Large intestine (tissue), 3 donors: ENCODE results near the gene PET100. TPM values are rescaled to one million over a fixed set of nuclear protein-coding genes. Genes with fewer than 3 reads are reported as not detected.
"Not testable (repeated sequence)": the region's sequence is repeated elsewhere in the genome, so short reads cannot be mapped to it uniquely, and the experiment has no call there.

Source experiments
- DNase-seq, 2 donors: peaks; one replicate each; pipeline versions ENCODE4 v3.0.0 to v3.0.0-alpha.2; 2013
- H3K27ac ChIP-seq: one replicate; pipeline ENCODE4 v1.5.1; 2013; ENCODE audit warnings: low read length
- H3K27me3 ChIP-seq: 2 replicates; pipeline ENCODE4 v1.6.1; 2013; ENCODE audit warnings: low read length; ENCODE audit not compliant: control insufficient read depth, insufficient read depth
- H3K36me3 ChIP-seq: 2 replicates; pipeline ENCODE4 v1.6.1; 2013; ENCODE audit warnings: low read length; ENCODE audit not compliant: control insufficient read depth, insufficient read depth
- H3K4me1 ChIP-seq: one replicate; pipeline ENCODE4 v1.6.1; 2013; ENCODE audit warnings: low read length; ENCODE audit not compliant: control insufficient read depth, insufficient read depth
- H3K4me3 ChIP-seq: one replicate; pipeline ENCODE4 v1.5.1; 2013; ENCODE audit warnings: low read length
- H3K9me3 ChIP-seq: one replicate; pipeline ENCODE4 v1.6.1; 2013; ENCODE audit warnings: mild to moderate bottlenecking, low read depth, low read length, moderate library complexity; ENCODE audit not compliant: control insufficient read depth
- WGBS: methylation state at CpG from one replicate; pipeline ENCODE4 v1.1.5; 2013; ENCODE audit warnings: low lambda C conversion rate; ENCODE audit not compliant: insufficient coverage; 5-methylcytosine and 5-hydroxymethylcytosine counted together
- polyA plus RNA-seq: library from polyadenylated mRNA; unstranded; fragments of 120-200 nt; gene quantifications from one replicate; pipeline ENCODE4 v1.2.1, GENCODE V29; 2013

The PET100 gene
- polyA plus RNA-seq, 1 donor: 47.5 TPM

DNA sequence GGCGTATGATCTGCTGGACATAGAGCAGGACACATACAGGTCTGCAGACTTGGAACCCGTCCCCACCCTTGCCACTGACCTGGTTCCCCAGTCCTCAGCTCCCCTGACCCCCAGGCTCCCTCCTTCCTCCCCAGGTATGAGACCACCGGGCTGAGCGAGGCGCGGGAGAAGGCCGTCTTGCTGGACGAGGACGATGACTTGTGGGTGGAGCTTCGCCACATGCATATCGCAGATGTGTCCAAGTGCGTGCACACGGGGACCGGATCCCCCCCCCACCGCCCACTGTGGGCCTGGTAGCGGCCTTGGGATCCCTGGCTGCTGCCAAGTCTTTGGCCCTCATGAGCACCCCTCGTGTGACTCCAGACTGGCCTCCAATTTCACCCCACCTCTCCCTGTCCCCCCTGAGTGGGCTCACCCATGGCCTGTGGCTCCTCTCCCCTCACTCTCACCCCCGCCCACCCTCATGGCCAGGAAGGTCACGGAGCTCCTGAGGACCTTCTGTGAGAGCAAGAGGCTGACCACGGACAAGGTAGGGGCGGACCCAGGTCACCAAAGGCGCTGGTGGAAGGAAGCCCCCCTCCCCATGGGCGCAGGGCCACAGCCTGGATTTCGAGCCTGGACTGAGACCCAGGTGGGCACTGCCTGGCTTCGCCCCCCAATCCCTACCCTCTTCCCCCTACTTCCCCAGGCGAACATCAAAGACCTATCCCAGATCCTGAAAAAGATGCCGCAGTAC, 12.9 kb downstream of the PET100 start:
- H3K4me1 ChIP-seq: peaks cover 6% of the 10 kb centered on the region
- no peaks in the 10 kb centered on the region for H3K9me3 ChIP-seq
- peaks cover 32% of the 10 kb centered on the region for H3K36me3 ChIP-seq
- no peaks in the 10 kb centered on the region for H3K27me3 ChIP-seq
- DNase-seq: no peak
- no peak overlapping the region for H3K27ac ChIP-seq
- no CpG with 5 or more reads among the region's 27 CpGs for WGBS
- no peak overlapping the region for H3K4me3 ChIP-seq

DNA sequence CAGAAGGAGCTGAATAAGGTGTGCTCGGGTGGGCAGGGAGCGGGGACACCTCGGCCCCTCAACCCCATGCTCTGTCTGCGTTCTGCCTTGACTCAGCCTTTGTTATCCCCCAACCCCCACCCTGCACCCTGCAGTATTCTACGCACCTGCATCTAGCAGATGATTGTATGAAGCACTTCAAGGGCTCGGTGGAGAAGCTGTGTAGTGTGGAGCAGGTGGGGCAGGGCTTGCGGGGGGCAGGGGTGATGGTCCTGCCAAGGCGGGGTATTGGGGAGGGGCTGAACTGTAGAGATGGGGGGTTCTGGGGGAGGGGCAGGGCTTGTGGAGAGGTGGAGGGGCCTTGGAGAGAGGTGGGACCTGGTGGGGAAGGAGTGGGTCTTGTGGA, 13.4 kb downstream of the PET100 start:
- no peak overlapping the region for H3K27ac ChIP-seq
- WGBS: no CpG with 5 or more reads among the region's 8 CpGs
- H3K4me3 ChIP-seq: no peak overlapping the region
- H3K9me3 ChIP-seq: no peaks in the 10 kb centered on the region
- no peak for DNase-seq
- peaks cover 3% of the 10 kb centered on the region for H3K4me1 ChIP-seq
- H3K27me3 ChIP-seq: no peaks in the 10 kb centered on the region
- H3K36me3 ChIP-seq: peaks cover 32% of the 10 kb centered on the region

DNA sequence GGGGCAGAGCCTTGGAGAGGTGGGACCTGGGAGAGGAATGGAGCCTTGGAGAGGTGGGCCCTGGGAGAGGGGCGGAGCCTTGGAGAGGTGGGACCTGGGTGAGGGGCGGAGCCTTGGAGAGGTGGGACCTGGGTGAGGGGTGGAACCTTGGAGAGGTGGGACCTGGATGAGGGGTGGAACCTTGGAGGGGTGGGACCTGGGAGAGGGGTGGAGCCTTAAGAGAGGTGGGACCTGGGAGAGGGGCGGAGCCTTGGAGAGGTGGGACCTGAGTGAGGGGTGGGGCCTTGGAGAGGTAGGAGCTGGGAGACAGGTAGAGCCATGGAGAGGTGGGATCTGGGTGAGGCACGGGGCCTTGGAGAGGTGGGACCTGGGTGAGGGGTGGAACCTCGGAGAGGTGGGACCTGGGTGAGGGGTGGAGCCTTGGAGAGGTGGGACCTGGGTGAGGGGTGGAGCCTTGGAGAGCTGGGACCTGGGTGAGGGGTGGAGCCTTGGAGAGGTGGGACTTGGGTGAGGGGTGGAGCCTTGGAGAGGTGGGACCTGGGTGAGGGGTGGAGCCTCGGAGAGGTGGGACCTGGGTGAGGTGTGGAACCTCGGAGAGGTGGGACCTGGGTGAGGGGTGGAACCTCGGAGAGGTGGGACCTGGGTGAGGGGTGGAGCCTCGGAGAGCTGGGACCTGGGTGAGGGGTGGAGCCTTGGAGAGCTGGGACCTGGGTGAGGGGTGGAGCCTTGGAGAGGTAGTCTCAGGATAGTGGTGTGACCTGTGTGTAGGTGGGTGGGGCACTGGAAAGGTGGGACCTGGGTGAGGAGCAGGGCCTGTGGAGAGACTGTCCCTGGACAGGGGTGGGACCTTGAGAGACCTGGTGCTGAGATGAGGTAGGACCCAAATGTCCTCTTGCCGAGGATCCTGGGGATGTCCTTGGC, 14.3 kb downstream of the PET100 start:
- peak in 1 of 2 donors; percentile 35 for DNase-seq
- not testable (repeated sequence) for H3K27me3 ChIP-seq, H3K4me1 ChIP-seq, H3K4me3 ChIP-seq, H3K27ac ChIP-seq, H3K9me3 ChIP-seq
- peaks cover 28% of the 10 kb centered on the region for H3K36me3 ChIP-seq
- no CpG with 5 or more reads among the region's 10 CpGs for WGBS

DNA sequence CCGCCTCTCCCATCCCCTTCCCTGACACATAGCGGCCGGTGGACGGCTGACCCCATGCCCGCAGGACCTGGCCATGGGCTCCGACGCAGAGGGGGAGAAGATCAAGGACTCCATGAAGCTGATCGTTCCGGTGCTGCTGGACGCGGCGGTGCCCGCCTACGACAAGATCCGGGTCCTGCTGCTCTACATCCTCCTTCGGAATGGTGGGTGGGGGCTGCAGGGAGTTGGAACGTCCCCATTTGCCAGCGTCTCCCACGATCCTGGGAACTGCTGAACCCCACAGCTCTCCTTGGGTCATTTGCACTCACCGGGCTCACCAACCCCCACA, 14.9 kb downstream of the PET100 start:
- no peak for DNase-seq
- Histone ChIP-seq H3K36me3 (peaks cover 25% of the 10 kb centered on the region), H3K9me3 (no peaks in the 10 kb centered on the region), H3K4me1 (no peaks in the 10 kb centered on the region), H3K27me3 (no peaks in the 10 kb centered on the region), H3K4me3 (no peak overlapping the region), H3K27ac (no peak overlapping the region)
- WGBS: no CpG with 5 or more reads among the region's 20 CpGs

DNA sequence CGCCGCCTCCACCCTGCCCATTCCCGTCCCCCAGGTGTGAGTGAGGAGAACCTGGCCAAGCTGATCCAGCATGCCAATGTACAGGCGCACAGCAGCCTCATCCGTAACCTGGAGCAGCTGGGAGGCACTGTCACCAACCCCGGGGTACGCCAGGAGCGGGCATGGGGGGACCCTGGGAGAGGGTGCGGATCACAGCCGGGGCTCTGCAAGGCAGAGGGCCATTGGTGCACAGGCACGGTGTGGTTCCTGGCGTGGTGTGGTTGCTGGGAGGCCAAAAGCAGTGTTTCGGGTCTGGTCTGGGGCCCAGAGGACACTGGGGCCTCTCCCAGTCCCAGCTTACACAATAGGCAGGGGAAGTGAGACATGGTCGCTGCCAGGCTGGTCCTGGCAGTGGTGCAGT, 15.6 kb downstream of the PET100 start:
- no peaks in the 10 kb centered on the region for H3K9me3 ChIP-seq
- H3K4me1 ChIP-seq: no peaks in the 10 kb centered on the region
- H3K36me3 ChIP-seq: peaks cover 23% of the 10 kb centered on the region
- no peak for DNase-seq
- WGBS: no CpG with 5 or more reads among the region's 14 CpGs
- H3K27me3 ChIP-seq: no peaks in the 10 kb centered on the region
- H3K27ac ChIP-seq: no peak overlapping the region
- H3K4me3 ChIP-seq: no peak overlapping the region

DNA sequence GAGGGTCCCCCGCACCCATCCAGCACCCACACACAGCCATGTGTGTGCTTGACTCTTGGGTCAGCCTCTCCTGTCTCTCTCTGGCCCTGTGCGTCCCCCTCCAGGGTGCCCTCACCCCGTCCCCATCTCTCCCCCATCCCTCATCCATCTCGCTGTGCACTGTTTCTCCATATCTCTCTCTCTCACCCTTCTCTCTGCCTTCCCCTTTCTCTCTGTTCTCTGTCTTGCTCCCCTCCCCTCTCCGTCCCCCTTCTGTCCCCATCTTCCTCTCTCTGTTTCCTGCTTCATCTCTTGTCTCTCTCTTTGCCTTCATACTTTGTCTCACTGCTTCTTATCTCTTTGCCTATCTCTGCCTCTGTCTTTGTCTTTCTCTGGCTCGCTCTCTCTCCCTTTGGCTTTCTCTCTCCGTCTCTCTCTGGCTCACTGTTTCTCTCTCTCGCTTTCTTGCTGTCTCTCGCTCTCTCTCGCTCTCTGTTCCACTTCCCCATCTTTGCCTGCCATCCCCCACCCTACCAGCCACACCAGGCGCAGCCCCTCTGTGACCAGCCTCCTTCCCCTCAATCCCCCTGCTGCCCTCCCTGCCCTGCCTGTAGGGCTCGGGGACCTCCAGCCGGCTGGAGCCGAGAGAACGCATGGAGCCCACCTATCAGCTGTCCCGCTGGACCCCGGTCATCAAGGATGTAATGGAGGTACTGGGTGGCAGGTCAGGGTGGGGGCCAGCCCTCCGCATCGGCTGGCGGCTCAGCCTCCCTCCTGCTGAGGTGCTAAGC, 16.2 kb downstream of the PET100 start:
- no peak for DNase-seq
- Histone ChIP-seq H3K4me1 (no peaks in the 10 kb centered on the region), H3K27ac (no peak overlapping the region), H3K9me3 (no peaks in the 10 kb centered on the region), H3K4me3 (no peak overlapping the region), H3K27me3 (no peaks in the 10 kb centered on the region), H3K36me3 (peaks cover 23% of the 10 kb centered on the region)
- WGBS: 76% methylated on average over 7 of the region's 20 CpGs

DNA sequence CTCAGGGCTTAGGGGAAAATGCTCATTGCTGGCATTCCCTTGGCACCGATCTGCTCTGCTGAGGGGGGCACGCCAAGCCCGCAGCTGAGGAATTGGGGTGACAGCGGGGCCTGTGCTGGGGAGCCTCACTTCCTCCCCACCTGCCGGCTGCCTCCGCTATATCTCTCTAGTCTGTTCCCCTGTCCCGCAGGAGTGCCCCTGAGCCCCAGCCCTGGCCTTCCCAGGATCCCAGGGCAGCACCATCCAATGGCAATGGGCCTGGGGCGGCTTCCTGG, 16.8 kb downstream of the PET100 start:
- DNase-seq: no peak
- H3K4me3 ChIP-seq: no peak overlapping the region
- no peak overlapping the region for H3K27ac ChIP-seq
- WGBS: no CpG with 5 or more reads among the region's 8 CpGs
- H3K9me3 ChIP-seq: no peaks in the 10 kb centered on the region
- peaks cover 22% of the 10 kb centered on the region for H3K36me3 ChIP-seq
- peaks cover 5% of the 10 kb centered on the region for H3K27me3 ChIP-seq
- H3K4me1 ChIP-seq: no peaks in the 10 kb centered on the region

DNA sequence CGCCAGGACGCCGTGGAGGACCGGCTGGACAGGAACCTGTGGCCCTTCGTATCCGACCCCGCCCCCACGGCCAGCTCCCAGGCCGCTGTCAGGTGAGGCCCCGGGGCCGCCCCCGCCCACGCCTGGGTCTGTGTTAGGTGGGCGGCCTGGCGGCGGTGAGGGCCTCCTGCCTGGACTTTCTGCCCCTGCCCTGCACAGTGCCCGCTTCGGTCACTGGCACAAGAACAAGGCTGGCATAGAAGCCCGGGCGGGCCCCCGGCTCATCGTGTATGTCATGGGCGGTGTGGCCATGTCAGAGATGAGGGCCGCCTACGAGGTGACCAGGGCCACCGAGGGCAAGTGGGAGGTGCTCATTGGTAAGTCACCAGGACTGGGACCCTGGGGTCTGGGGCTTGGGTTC, 17.6 kb downstream of the PET100 start:
- H3K27ac ChIP-seq: no peak overlapping the region
- WGBS: no CpG with 5 or more reads among the region's 26 CpGs

DNA sequence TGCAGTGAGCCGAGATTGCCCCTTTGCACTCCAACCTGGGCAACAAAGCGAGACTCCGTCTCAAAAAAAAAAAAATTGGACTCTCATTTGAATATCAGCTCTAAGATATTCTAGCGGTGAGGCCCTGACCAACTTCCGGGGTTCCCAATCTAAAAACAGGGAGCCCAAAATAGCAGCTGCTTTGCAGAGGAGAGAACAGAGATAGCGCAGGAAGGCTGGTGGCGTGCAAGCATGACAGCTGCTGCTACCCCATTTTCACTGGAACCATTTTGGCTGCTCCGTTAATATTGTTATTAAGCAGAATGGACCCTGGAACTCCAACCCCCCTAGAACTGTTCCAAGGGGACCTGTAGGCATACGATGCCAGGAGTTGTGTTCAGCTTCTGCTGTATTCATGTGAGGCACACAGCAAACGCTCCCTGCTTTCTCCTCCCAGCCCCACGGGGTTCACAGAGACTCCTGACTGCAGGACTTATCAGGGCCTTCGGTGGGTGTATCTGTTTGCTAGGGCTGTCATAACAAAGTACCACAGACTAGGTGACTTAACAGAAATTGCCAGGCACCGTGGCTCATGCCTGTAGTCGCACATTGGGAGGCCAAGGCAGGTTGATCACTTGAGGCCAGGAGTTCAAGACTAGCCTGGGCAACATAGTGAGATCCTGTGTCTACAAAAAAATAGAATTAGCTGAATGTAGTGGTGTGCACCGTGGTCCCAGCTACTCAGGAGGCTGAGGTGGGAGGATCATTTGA, 18.8 kb downstream of the PET100 start:
- H3K4me3 ChIP-seq: no peak overlapping the region
- H3K36me3 ChIP-seq: peaks cover 16% of the 10 kb centered on the region
- H3K27me3 ChIP-seq: peaks cover 5% of the 10 kb centered on the region
- H3K4me1 ChIP-seq: no peaks in the 10 kb centered on the region
- DNase-seq: no peak
- no CpG with 5 or more reads among the region's 15 CpGs for WGBS
- no peak overlapping the region for H3K27ac ChIP-seq
- no peaks in the 10 kb centered on the region for H3K9me3 ChIP-seq

More for the DNA sequence above, 17.6 kb downstream of the PET100 start:
- H3K27me3 ChIP-seq: peaks cover 5% of the 10 kb centered on the region
- H3K4me3 ChIP-seq: no peak overlapping the region
- DNase-seq: no peak
- H3K36me3 ChIP-seq: peaks cover 21% of the 10 kb centered on the region
- no peaks in the 10 kb centered on the region for H3K9me3 ChIP-seq
- no peaks in the 10 kb centered on the region for H3K4me1 ChIP-seq

DNA sequence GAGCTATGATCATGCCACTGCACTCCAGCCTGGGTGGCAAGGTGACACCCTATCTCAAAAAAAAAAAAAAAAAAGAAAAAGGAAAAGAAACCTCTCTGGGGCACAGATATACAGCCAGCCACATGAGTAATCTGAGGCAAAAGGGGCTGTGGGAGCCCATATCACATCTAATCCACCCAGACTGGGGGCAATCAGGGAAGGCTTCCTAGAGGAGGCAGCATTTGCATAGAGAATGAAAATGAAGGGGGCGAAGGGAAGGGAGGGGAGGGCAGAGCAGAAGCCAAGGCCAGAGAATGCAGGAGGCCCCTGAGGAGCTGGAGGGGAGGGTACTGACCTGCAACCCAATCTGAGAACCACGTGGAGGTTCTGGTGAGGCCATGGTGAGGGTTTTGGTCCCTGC, 20.6 kb downstream of the PET100 start:
- Histone ChIP-seq H3K27me3 (peaks cover 5% of the 10 kb centered on the region), H3K27ac (no peak overlapping the region), H3K9me3 (no peaks in the 10 kb centered on the region), H3K36me3 (peaks cover 11% of the 10 kb centered on the region), H3K4me1 (no peaks in the 10 kb centered on the region), H3K4me3 (no peak overlapping the region)
- no peak for DNase-seq
- WGBS: no CpG with 5 or more reads among the region's 2 CpGs
